ENCODE results near the gene NEURL1B.
A peak's percentile ranks its signal among the peaks of the same experiment; 100 is the strongest.

Gene NEURL1B

DNA sequence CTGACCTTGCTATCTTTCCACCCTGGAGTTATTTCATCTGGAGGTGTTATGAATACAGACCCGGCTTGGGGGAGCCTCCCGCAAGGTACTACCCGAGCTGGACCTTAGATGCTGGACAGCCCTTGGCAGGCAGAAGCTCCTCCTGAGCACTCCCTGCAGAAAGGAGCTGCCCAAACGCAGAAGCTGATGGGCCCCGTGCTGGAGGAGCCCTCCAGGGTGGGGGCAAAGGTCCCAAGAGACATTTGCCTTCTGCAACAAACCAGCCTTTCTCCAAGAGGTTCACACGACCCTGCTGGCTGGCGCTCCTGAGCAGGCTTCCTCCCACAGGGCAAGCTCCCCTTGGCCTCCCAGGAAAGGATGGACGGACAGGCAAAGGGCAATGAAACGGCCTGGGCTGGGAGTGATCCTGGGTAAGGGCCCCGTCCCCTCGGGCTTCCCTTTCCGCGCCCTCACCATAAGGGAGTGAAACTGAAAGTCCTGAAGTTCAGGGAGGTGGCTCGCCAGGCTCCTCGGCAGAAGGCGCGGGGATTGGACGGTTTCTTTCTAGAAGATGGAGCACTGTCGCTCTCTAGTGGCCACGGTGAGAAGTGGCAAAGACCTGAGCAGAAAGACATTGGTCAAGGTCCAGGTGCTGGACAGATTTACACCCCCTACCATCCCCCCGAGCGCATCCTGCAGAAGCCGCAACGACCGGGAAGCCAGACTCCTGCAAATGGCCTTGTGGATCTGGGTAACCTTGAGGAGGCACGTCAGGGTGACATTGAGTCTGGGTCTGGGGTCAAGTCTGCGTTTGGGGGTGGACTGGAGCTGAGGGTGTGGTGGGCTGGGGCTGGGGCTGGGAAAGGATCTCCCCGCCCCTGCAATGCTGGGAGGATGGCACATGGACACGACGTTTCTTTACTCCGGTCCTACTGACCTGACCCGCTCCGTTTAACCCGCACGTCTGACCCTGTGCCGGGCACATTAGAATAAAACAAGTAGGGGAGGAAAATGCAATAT lies 56.4 kb downstream of the NEURL1B start:
- no peaks in the 10 kb centered on the region for H3K9me2 ChIP-seq (replicated peaks; ENCODE audit: low read depth, low read length)
- H3K4me3 ChIP-seq (ENCODE audit: low read length, poor library complexity, severe bottlenecking): peak overlapping the region; percentile 94
- peaks cover 11% of the 10 kb centered on the region for H3K4me1 ChIP-seq (ENCODE audit: insufficient read depth, low read length, poor library complexity, severe bottlenecking)
- H3K79me2 ChIP-seq (ENCODE audit: insufficient read depth, low read length): no peaks in the 10 kb centered on the region
- no peaks in the 10 kb centered on the region for H3K36me3 ChIP-seq (ENCODE audit: insufficient read depth, low read length)
- no peaks in the 10 kb centered on the region for H3K9me3 ChIP-seq (ENCODE audit: insufficient read depth, low read depth, low read length)
- H3K27me3 ChIP-seq (ENCODE audit: insufficient read depth, low read length, poor library complexity, severe bottlenecking): no peaks in the 10 kb centered on the region
- no peaks in the 10 kb centered on the region for H3F3A ChIP-seq (ENCODE audit: low read depth)
- H4K20me1 ChIP-seq (ENCODE audit: insufficient read depth, low read length, poor library complexity, severe bottlenecking): no peaks in the 10 kb centered on the region
- peak overlapping the region; percentile 90 for H3K9ac ChIP-seq (ENCODE audit: low read depth, low read length, poor library complexity, severe bottlenecking)
- peak overlapping the region; percentile 90 for H3K4me2 ChIP-seq (ENCODE audit: low read depth, low read length, poor library complexity, severe bottlenecking)
- TF ChIP-seq, protein P1, sequence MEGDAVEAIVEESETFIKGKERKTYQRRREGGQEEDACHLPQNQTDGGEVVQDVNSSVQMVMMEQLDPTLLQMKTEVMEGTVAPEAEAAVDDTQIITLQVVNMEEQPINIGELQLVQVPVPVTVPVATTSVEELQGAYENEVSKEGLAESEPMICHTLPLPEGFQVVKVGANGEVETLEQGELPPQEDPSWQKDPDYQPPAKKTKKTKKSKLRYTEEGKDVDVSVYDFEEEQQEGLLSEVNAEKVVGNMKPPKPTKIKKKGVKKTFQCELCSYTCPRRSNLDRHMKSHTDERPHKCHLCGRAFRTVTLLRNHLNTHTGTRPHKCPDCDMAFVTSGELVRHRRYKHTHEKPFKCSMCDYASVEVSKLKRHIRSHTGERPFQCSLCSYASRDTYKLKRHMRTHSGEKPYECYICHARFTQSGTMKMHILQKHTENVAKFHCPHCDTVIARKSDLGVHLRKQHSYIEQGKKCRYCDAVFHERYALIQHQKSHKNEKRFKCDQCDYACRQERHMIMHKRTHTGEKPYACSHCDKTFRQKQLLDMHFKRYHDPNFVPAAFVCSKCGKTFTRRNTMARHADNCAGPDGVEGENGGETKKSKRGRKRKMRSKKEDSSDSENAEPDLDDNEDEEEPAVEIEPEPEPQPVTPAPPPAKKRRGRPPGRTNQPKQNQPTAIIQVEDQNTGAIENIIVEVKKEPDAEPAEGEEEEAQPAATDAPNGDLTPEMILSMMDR (conservative IDR thresholded peaks at IDR 0.05; ENCODE audit: low read length): peak; percentile 63
- no peak for TF ChIP-seq EZH2phosphoT487 (IDR thresholded peaks at IDR 0.05; ENCODE audit: borderline replicate concordance)
- H2AFZ ChIP-seq (ENCODE audit: low read length): peak overlapping the region; percentile 91

DNA sequence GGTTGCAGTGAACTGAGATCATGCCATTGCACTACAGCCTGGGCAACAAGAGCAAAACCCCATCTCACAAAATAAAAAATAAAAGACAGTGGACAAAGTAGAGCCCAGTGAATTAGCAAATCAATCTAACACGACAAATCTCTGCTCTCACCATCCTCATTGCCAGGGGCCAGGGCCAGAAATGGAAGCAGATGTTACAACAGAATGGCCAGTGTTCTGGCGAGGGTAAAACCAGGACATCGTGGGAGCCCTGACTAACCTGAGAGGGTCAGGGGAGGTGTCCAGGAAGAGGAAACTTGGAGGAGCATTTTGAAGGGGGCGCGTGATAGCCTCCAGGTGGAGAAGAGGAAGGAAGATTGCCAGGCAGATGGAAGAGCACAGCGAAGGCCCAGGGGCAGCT lies 58.4 kb downstream of the NEURL1B start:
- no peaks in the 10 kb centered on the region for H3K9me3 ChIP-seq (ENCODE audit: insufficient read depth, low read depth, low read length)
- no peaks in the 10 kb centered on the region for H3K79me2 ChIP-seq (ENCODE audit: insufficient read depth, low read length)
- no peaks in the 10 kb centered on the region for H3K27me3 ChIP-seq (ENCODE audit: insufficient read depth, low read length, poor library complexity, severe bottlenecking)
- TF ChIP-seq, protein P1 (conservative IDR thresholded peaks at IDR 0.05; ENCODE audit: low read length): no peak
- no peak for TF ChIP-seq EZH2phosphoT487 (IDR thresholded peaks at IDR 0.05; ENCODE audit: borderline replicate concordance)
- no peak overlapping the region for H3K4me3 ChIP-seq (ENCODE audit: low read length, poor library complexity, severe bottlenecking)
- H3K36me3 ChIP-seq (ENCODE audit: insufficient read depth, low read length): no peaks in the 10 kb centered on the region
- peaks cover 11% of the 10 kb centered on the region for H3K4me1 ChIP-seq (ENCODE audit: insufficient read depth, low read length, poor library complexity, severe bottlenecking)
- no peaks in the 10 kb centered on the region for H3F3A ChIP-seq (ENCODE audit: low read depth)
- no peaks in the 10 kb centered on the region for H4K20me1 ChIP-seq (ENCODE audit: insufficient read depth, low read length, poor library complexity, severe bottlenecking)
- H3K9me2 ChIP-seq (replicated peaks; ENCODE audit: low read depth, low read length): no peaks in the 10 kb centered on the region
- no peak overlapping the region for H3K9ac ChIP-seq (ENCODE audit: low read depth, low read length, poor library complexity, severe bottlenecking)
- H3K4me2 ChIP-seq (ENCODE audit: low read depth, low read length, poor library complexity, severe bottlenecking): no peak overlapping the region
- H2AFZ ChIP-seq (ENCODE audit: low read length): no peak overlapping the region

DNA sequence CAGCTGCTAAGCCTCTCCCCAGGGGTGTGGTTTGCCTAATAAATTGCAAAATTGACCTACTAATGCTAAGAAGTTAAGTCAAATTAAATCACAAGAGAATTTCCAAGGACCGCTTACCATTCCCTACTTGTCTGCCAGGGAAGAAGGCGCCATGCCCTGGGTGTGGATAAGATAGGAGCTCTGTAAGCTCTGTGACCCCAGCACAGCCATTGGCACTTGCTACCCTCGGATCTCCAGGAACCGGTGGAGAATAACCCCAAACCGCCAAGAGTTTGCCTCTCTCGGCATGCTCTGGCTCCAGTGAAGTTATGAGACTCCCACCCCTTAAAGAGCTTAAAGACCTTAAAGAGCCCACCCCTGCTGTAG lies 58.9 kb downstream of the NEURL1B start:
- Histone ChIP-seq H3K79me2 (ENCODE audit: insufficient read depth, low read length) (no peaks in the 10 kb centered on the region), H3F3A (ENCODE audit: low read depth) (no peaks in the 10 kb centered on the region), H3K27me3 (ENCODE audit: insufficient read depth, low read length, poor library complexity, severe bottlenecking) (no peaks in the 10 kb centered on the region), H3K4me2 (ENCODE audit: low read depth, low read length, poor library complexity, severe bottlenecking) (no peak overlapping the region), H4K20me1 (ENCODE audit: insufficient read depth, low read length, poor library complexity, severe bottlenecking) (no peaks in the 10 kb centered on the region), H3K4me1 (ENCODE audit: insufficient read depth, low read length, poor library complexity, severe bottlenecking) (peaks cover 11% of the 10 kb centered on the region), H3K9me3 (ENCODE audit: insufficient read depth, low read depth, low read length) (no peaks in the 10 kb centered on the region), H3K36me3 (ENCODE audit: insufficient read depth, low read length) (no peaks in the 10 kb centered on the region), H3K9ac (ENCODE audit: low read depth, low read length, poor library complexity, severe bottlenecking) (no peak overlapping the region), H2AFZ (ENCODE audit: low read length) (no peak overlapping the region), H3K9me2 (replicated peaks; ENCODE audit: low read depth, low read length) (no peaks in the 10 kb centered on the region), H3K4me3 (ENCODE audit: low read length, poor library complexity, severe bottlenecking) (no peak overlapping the region)
- no peak for TF ChIP-seq EZH2phosphoT487 (IDR thresholded peaks at IDR 0.05; ENCODE audit: borderline replicate concordance)
- TF ChIP-seq, protein P1 (conservative IDR thresholded peaks at IDR 0.05; ENCODE audit: low read length): no peak

Data from Loucy (cell line).